Endothelial cell of hepatic sinusoid (primary cell): ENCODE results near the gene PDE9A.

Experiments used
- in situ Hi-C: cut with HindIII; loops from 2 replicates; pipeline ENCODE4 v1.10.0; 2017; ENCODE audit warnings: low sequenced_read_pairs

The PDE9A gene

GRCh38 chr21:42641311-42642218 lies 11.9 kb upstream of the PDE9A start:
- in situ Hi-C loops, result no loop called here

- in situ Hi-C loops, result no loop called here
These were observed 11.1 kb upstream of the PDE9A start for GRCh38 chr21:42642219-42642745.

- in situ Hi-C loops, result no loop called here
These were observed 8.9 kb upstream of the PDE9A start for GRCh38 chr21:42644223-42645208.

GRCh38 chr21:42645211-42646075 lies 8.0 kb upstream of the PDE9A start:
- in situ Hi-C loops, result no loop called here

DNA sequence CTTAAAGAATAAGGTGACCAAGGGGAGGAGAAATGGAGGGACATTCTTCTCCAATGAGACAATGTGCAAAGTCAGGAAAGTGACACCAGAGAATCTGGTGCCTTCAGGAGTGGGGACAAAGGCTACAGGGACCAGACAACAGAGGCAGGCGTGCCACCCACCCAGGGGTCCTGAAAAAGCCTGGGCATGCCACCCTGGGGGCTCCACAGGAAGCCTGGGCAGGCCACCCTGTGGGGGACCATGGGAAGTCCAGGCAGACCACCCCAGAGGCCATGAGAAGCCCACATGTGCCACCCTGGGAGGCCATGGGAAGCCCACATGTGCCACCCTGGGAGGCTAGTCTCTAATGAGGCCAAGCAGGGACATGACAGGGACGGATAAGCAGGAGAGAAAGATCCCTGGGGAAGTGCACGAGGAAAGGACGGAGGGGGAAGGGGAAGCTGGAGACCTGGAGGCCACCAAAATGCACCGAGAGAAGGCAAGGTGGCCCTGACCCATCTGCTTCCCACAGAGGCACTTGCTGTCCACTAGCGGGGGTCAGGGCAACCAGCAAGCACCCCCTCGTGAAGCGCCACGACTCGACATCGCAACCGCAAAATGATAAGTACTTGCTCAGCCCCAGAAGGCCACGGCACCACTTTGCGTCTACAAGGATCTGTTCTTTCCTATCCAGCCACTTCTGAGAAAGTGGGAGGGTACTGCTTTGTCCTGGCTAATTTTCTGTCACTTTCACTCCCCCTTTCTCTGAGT lies 7.2 kb upstream of the PDE9A start:
- in situ Hi-C loops, result no loop called here

GRCh38 chr21:42646836-42647235 lies 6.6 kb upstream of the PDE9A start:
- in situ Hi-C loops, result no loop called here

DNA sequence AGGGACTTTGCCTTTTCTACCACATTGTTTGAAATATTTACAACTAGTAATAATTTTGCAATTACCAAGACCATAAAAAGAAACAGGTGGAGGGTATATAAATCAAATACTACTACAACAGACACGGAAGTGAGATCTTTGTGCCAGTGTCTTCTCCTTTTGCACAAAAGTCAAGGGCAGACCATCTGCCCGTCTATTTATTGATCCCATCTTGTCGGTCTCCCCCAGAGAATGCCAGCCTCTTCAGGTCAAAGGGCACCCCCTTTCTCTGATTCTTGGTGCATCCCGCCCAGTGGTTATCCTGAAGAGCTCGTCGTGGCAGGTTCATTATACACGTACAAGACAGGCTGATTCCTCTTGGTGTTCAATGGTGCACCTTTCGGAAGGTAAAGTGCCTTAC lies 4.8 kb upstream of the PDE9A start:
- in situ Hi-C loops, result no loop called here

DNA sequence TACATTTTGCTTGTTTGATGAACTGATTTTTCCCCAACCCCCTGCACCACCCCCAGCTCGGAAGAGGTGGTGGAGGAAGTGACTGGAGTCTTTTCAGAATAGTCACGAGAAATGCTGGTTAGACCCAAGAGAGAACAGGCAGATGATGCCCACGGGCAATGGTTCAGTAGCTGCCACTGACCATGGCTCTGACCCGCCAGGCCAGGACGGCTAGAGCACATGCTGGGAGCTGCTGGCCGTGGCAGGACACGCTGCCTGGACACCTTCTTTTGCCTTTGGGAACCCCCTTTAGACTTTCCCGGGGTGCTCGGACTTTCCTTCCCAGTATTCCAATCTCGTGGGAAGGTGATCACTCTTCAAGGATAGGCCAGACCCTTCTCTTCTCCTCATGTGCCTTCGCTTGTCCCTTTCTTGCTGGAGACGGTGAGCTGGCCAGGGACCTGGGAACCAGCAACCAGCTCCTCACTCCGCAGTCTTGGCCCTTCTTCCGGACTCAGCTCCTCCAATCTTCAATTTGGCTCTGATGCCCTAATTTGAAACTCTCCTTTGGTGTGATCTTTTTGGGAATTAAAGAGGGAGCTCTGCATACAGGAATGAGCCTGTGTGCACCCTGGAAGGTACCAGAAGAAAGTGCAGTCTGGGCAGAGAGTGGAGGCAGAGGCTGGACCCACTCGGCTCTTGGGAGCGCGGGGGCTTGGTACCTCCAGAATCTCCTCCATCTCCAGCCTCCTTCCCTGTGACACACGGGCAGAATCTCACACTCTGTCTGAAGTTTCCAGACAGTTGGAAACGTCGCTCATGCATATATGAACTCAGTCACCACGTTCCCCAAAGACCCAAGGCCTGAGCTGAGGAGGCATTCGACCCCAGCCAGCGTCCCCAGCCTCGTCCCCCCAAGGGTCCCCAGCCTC lies 4.0 kb upstream of the PDE9A start:
- in situ Hi-C loops, result no loop called here

DNA sequence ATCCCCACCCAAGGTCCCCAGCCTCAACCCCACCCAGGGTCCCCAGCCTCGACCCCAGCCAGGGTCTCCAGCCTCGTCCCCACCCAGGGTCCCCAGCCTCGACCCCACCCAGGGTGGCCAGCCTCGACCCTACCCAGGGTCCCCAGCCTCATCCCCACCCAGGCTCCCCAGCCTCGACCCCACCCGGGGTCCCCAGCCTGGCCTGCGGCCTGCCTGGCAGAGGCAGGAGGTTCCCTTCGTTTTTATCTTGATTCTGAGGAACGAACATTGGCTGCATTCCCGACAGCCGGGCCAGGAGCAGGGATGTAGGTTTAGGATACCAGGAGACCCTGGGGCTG lies 3.4 kb upstream of the PDE9A start:
- in situ Hi-C loops, result no loop called here

- in situ Hi-C loops, result no loop called here
These were observed 2.7 kb upstream of the PDE9A start for GRCh38 chr21:42650441-42651421.

DNA sequence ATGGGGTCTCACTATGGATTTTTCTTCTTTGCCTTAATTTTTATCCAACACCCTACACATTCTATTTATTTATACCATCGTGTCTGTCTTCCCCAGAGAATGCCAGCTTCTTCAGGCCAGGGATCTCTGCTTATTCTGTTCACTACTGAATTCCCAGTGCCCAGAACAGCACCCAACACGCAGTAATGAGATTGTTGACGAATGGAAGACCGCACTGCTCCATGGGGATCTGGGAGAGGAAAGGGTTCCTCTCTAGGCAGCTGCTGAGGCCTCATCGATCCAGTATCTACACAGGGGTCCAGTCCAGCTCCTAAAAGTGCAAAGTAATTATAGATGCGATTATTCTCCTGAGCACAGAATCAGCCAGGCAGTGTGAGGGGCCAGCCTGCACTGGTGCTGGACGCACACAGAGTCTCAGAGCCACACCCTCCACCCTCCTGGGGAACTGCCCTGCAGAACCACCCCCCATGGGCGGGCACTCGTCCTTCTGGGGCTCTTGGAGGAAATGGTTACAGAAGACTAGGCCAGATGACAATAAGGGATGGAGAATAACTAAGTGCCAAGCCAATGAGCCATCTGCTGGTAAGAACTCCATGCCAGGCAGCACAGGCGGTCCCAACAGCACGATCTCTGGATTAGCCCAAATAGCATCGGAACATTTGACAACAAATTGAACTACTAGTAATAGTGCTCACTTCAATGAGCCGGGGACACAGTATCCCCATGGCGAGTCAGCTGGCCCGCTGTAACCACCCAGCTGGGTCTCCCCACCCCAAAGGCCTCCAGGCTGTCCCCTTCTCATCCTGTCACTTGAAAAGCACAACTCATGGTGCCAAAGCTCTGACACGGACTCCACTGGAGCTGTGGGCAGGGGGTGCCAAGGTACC lies 1.7 kb upstream of the PDE9A start:
- in situ Hi-C loops, result no loop called here

DNA sequence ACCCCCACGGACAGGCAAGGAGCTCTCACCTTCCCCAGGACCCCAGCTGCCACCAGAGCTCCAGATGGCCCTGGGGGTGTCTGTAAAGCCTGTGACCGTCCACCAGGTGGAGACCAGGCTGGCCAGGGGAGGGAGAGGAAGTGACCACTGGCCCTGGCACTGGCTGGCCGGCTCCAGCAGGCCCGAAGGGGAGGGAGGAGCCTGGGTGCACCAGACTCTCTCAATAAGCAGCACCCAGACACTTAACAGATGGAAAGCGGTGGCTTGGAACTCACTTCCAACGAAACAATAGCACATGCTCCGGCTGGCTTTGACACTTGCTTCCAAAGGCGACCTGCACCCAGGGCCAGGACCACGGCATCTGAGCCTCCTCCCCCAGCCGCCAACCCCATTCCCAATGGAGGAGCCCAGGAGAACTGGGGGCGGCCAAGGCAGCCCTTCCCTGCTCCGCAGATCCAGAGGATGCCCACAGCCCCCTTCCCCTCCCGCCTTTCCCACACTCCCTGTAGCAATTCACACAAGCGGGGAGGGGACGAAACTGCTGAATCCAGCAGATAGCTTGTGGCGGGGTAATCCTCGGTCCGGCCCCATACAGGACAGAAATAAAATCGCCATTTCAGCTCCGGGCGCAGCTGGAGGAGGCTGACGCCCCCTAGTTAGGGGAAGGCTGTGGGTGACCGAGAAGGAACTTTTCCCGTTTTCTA lies 742 bp upstream of the PDE9A start:
- in situ Hi-C loops, result no loop called here

GRCh38 chr21:42654179-42654912 lies 925 bp downstream of the PDE9A start:
- in situ Hi-C loops, result no loop called here

- in situ Hi-C loops, result no loop called here
These were observed 1.7 kb downstream of the PDE9A start for GRCh38 chr21:42654913-42655795.
